GM23338 (cell line): ENCODE data around the gene PPP2R2B. TPM values are rescaled to one million over a fixed set of nuclear protein-coding genes. Genes with fewer than 3 reads are reported as not detected.
A peak's percentile ranks its signal among the peaks of the same experiment; 100 is the strongest.

ENCODE experiments used
- ATAC-seq: fragments of 200-7000 bp; cut with Tn5 transposase; 3 replicates; pipeline ENCODE4 v1.9.1; 2020
- DNase-seq: peaks from one replicate; pipeline ENCODE4 v3.0.0-alpha.2; 2015; ENCODE audit warnings: low spot score
- H2AFZ ChIP-seq: fragments of 200-600 bp; sonication (generic); 2 replicates; pipeline ENCODE4 v1.8.0; 2016; ENCODE audit warnings: antibody characterized with exemption, mild to moderate bottlenecking, moderate library complexity
- H3F3A ChIP-seq: fragments of 200-600 bp; sonication (generic); replicated peaks from 2 replicates; pipeline ENCODE4 v1.8.0; 2017; ENCODE audit warnings: antibody characterized with exemption, mixed run types, low read depth
- H3K27ac ChIP-seq: fragments of 200-600 bp; sonication (generic); 2 replicates; pipeline ENCODE4 v1.6.1; 2016; ENCODE audit warnings: low read depth
- H3K27me3 ChIP-seq: fragments of 200-600 bp; sonication (generic); 2 replicates; pipeline ENCODE4 v1.8.0; 2016; ENCODE audit warnings: mild to moderate bottlenecking, mixed run types, moderate library complexity; ENCODE audit not compliant: insufficient read depth
- H3K36me3 ChIP-seq: fragments of 200-600 bp; sonication (generic); 2 replicates; pipeline ENCODE4 v1.8.0; 2016; ENCODE audit warnings: mild to moderate bottlenecking; ENCODE audit not compliant: insufficient read depth
- H3K4me1 ChIP-seq: fragments of 200-600 bp; sonication (generic); 2 replicates; pipeline ENCODE4 v1.8.0; 2016; ENCODE audit warnings: mild to moderate bottlenecking, moderate library complexity; ENCODE audit not compliant: insufficient read depth
- H3K4me2 ChIP-seq: fragments of 200-600 bp; sonication (generic); 2 replicates; pipeline ENCODE4 v1.7.1; 2017; ENCODE audit warnings: mixed run types
- H3K4me3 ChIP-seq: fragments of 200-600 bp; sonication (generic); 2 replicates; pipeline ENCODE4 v1.6.1; 2016; ENCODE audit warnings: mixed run types
- H3K79me2 ChIP-seq: fragments of 200-600 bp; sonication (generic); replicated peaks from 2 replicates; pipeline ENCODE4 v1.8.0; 2017; ENCODE audit warnings: mild to moderate bottlenecking; ENCODE audit not compliant: insufficient read depth
- H3K9me2 ChIP-seq: fragments of 200-600 bp; sonication (generic); 2 replicates; pipeline ENCODE4 v1.8.0; 2017; ENCODE audit not compliant: insufficient read depth
- H4K20me1 ChIP-seq: fragments of 200-600 bp; sonication (generic); replicated peaks from 2 replicates; pipeline ENCODE4 v1.8.0; 2017; ENCODE audit warnings: mild to moderate bottlenecking; ENCODE audit not compliant: insufficient read depth
- H3K27ac Mint-ChIP-seq: 2 replicates; pipeline ENCODE4 v1.8.0; 2020; ENCODE audit warnings: inconsistent platforms, mild to moderate bottlenecking, moderate library complexity, mixed read lengths
- H3K27me3 Mint-ChIP-seq: 3 replicates; pipeline ENCODE4 v1.8.0; 2022; ENCODE audit warnings: low read depth, mild to moderate bottlenecking, moderate library complexity, mixed read lengths, inconsistent platforms; ENCODE audit not compliant: insufficient read depth, poor library complexity
- H3K36me3 Mint-ChIP-seq: 3 replicates; pipeline ENCODE4 v1.8.0; 2021; ENCODE audit warnings: low read depth, mild to moderate bottlenecking, inconsistent platforms, moderate library complexity, mixed read lengths
- H3K4me1 Mint-ChIP-seq: 3 replicates; pipeline ENCODE4 v1.8.0; 2020; ENCODE audit warnings: mild to moderate bottlenecking, inconsistent platforms, mixed read lengths
- H3K4me3 Mint-ChIP-seq: 3 replicates; pipeline ENCODE4 v1.8.0; 2021; ENCODE audit warnings: moderate library complexity, mild to moderate bottlenecking, inconsistent platforms, mixed read lengths
- H3K9me3 Mint-ChIP-seq: 3 replicates; pipeline ENCODE4 v1.8.0; 2020; ENCODE audit warnings: moderate library complexity, mild to moderate bottlenecking, inconsistent platforms, mixed read lengths
- CREB1 ChIP-seq: fragments of 250-450 bp; sonication (Bioruptor Pico); IDR thresholded peaks from 2 replicates; pipeline ENCODE4 v1.5.0; 2020; ENCODE audit warnings: low read depth, mild to moderate bottlenecking, moderate library complexity
- EZH2 ChIP-seq: fragments of 200-600 bp; sonication (generic); IDR thresholded peaks from one replicate; pipeline ENCODE4 v1.8.0; 2017; ENCODE audit warnings: antibody characterized with exemption, mild to moderate bottlenecking, low read depth; ENCODE audit not compliant: unreplicated experiment
- EZH2phosphoT487 ChIP-seq: fragments of 200-600 bp; sonication (generic); IDR thresholded peaks from one replicate; pipeline ENCODE4 v1.8.1; 2018; ENCODE audit warnings: antibody characterized with exemption; ENCODE audit not compliant: unreplicated experiment
- JUNB ChIP-seq: IDR thresholded peaks from one replicate; pipeline ENCODE4 v1.6.1; 2016; ENCODE audit warnings: antibody characterized with exemption; ENCODE audit not compliant: unreplicated experiment
- NANOG ChIP-seq: IDR thresholded peaks from 2 replicates; pipeline ENCODE4 v1.6.1; 2016; ENCODE audit warnings: antibody characterized with exemption, borderline replicate concordance
- POLR2AphosphoS5 ChIP-seq: IDR thresholded peaks from 2 replicates; pipeline ENCODE4 v1.6.1; 2016; ENCODE audit warnings: antibody characterized with exemption, low read depth
- STAT1 ChIP-seq: IDR thresholded peaks from one replicate; pipeline ENCODE4 v1.6.1; 2016; ENCODE audit warnings: antibody characterized with exemption; ENCODE audit not compliant: unreplicated experiment
- ZNF114 ChIP-seq: fragments of 250-450 bp; sonication (Bioruptor Pico); IDR thresholded peaks from 2 replicates; pipeline ENCODE4 v1.5.0; 2020; ENCODE audit warnings: mild to moderate bottlenecking, moderate library complexity
- ZNF331 ChIP-seq: fragments of 250-450 bp; sonication (Bioruptor Pico); IDR thresholded peaks from 2 replicates; pipeline ENCODE4 v1.5.0; 2020; ENCODE audit warnings: low read depth, mild to moderate bottlenecking, moderate library complexity
- polyA plus RNA-seq: library from polyadenylated mRNA; unstranded; fragments of >200 nt; fragmentation: Nextera tagmentation; extraction: Ambion mirVana; gene quantifications from 2 replicates; pipeline ENCODE4 v1.2.1, GENCODE V29; 2016
- total RNA-seq: library from RNA; depleted of rRNA; stranded (reverse); fragments of >200 nt; shearing (Covaris generic); gene quantifications from 2 replicates; pipeline ENCODE4 v1.2.3, GENCODE V29; 2014
- TF ChIP-seq, protein P1 (sequence below): IDR thresholded peaks from 2 replicates; pipeline ENCODE4 v1.6.1; 2016; ENCODE audit warnings: antibody characterized with exemption
- TF ChIP-seq, protein P2 (sequence below): fragments of 250-450 bp; sonication (Bioruptor Pico); IDR thresholded peaks from 2 replicates; pipeline ENCODE4 v1.5.0; 2020; ENCODE audit warnings: mild to moderate bottlenecking, moderate library complexity
- TF ChIP-seq, protein P3 (sequence below), 2 experiments: fragments of 200-600 bp in 1 of 2; sonication (generic) in 1 of 2; conservative IDR thresholded peaks; 2 replicates each; pipeline versions ENCODE4 v1.5.1 to v1.6.1; 2016 to 2017; ENCODE audit warnings: antibody characterized with exemption in 2 of 2, low read depth in 2 of 2, mild to moderate bottlenecking in 2 of 2, moderate library complexity in 1 of 2
- TF ChIP-seq, protein P4 (sequence below): IDR thresholded peaks from one replicate; pipeline ENCODE4 v1.6.1; 2018; ENCODE audit warnings: antibody characterized with exemption; ENCODE audit not compliant: unreplicated experiment

Gene PPP2R2B
- total and polyA plus RNA-seq, 2 experiments from 2014 or later, result 21.3 to 33.9 TPM

DNA sequence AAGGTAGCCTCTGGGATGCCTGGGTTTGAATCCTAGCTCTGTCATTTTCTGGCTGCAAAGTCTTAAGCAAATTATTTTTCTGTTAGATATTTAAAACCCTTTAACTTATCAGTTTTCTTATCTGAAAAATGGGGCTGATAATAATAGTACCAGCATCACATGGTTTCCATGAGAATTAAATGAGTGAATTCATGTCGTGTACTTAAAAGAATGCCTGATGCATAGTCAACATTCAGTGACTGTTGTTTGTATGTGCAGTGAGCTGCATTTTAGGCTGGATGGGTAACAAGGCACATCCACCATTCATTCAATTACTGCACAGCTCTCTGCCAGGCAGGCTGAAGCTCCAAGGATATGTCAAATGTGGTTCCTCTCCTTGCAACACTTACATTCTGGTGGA is 122.0 kb downstream of the PPP2R2B start:
- ATAC-seq, result no peak
- no peak overlapping the region for H2AFZ ChIP-seq

More for the DNA sequence above, 122.0 kb downstream of the PPP2R2B start:
- TF ChIP-seq, protein P1, sequence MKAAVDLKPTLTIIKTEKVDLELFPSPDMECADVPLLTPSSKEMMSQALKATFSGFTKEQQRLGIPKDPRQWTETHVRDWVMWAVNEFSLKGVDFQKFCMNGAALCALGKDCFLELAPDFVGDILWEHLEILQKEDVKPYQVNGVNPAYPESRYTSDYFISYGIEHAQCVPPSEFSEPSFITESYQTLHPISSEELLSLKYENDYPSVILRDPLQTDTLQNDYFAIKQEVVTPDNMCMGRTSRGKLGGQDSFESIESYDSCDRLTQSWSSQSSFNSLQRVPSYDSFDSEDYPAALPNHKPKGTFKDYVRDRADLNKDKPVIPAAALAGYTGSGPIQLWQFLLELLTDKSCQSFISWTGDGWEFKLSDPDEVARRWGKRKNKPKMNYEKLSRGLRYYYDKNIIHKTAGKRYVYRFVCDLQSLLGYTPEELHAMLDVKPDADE, result no peak
- TF ChIP-seq, protein P2, sequence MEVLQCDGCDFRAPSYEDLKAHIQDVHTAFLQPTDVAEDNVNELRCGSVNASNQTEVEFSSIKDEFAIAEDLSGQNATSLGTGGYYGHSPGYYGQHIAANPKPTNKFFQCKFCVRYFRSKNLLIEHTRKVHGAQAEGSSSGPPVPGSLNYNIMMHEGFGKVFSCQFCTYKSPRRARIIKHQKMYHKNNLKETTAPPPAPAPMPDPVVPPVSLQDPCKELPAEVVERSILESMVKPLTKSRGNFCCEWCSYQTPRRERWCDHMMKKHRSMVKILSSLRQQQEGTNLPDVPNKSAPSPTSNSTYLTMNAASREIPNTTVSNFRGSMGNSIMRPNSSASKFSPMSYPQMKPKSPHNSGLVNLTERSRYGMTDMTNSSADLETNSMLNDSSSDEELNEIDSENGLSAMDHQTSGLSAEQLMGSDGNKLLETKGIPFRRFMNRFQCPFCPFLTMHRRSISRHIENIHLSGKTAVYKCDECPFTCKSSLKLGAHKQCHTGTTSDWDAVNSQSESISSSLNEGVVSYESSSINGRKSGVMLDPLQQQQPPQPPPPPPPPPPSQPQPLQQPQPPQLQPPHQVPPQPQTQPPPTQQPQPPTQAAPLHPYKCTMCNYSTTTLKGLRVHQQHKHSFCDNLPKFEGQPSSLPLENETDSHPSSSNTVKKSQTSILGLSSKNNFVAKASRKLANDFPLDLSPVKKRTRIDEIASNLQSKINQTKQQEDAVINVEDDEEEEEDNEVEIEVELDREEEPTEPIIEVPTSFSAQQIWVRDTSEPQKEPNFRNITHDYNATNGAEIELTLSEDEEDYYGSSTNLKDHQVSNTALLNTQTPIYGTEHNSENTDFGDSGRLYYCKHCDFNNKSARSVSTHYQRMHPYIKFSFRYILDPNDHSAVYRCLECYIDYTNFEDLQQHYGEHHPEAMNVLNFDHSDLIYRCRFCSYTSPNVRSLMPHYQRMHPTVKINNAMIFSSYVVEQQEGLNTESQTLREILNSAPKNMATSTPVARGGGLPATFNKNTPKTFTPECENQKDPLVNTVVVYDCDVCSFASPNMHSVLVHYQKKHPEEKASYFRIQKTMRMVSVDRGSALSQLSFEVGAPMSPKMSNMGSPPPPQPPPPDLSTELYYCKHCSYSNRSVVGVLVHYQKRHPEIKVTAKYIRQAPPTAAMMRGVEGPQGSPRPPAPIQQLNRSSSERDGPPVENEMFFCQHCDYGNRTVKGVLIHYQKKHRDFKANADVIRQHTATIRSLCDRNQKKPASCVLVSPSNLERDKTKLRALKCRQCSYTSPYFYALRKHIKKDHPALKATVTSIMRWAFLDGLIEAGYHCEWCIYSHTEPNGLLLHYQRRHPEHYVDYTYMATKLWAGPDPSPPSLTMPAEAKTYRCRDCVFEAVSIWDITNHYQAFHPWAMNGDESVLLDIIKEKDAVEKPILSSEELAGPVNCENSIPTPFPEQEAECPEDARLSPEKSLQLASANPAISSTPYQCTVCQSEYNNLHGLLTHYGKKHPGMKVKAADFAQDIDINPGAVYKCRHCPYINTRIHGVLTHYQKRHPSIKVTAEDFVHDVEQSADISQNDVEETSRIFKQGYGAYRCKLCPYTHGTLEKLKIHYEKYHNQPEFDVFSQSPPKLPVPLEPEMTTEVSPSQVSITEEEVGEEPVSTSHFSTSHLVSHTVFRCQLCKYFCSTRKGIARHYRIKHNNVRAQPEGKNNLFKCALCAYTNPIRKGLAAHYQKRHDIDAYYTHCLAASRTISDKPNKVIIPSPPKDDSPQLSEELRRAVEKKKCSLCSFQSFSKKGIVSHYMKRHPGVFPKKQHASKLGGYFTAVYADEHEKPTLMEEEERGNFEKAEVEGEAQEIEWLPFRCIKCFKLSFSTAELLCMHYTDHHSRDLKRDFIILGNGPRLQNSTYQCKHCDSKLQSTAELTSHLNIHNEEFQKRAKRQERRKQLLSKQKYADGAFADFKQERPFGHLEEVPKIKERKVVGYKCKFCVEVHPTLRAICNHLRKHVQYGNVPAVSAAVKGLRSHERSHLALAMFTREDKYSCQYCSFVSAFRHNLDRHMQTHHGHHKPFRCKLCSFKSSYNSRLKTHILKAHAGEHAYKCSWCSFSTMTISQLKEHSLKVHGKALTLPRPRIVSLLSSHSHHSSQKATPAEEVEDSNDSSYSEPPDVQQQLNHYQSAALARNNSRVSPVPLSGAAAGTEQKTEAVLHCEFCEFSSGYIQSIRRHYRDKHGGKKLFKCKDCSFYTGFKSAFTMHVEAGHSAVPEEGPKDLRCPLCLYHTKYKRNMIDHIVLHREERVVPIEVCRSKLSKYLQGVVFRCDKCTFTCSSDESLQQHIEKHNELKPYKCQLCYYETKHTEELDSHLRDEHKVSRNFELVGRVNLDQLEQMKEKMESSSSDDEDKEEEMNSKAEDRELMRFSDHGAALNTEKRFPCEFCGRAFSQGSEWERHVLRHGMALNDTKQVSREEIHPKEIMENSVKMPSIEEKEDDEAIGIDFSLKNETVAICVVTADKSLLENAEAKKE (CRISPR knock-in tag), result no peak
- TF ChIP-seq ZNF331 (CRISPR knock-in tag), result no peak
- TF ChIP-seq EZH2phosphoT487, result no peak
- no peak for TF ChIP-seq NANOG
- no peak for TF ChIP-seq JUNB
- TF ChIP-seq, protein P3, sequence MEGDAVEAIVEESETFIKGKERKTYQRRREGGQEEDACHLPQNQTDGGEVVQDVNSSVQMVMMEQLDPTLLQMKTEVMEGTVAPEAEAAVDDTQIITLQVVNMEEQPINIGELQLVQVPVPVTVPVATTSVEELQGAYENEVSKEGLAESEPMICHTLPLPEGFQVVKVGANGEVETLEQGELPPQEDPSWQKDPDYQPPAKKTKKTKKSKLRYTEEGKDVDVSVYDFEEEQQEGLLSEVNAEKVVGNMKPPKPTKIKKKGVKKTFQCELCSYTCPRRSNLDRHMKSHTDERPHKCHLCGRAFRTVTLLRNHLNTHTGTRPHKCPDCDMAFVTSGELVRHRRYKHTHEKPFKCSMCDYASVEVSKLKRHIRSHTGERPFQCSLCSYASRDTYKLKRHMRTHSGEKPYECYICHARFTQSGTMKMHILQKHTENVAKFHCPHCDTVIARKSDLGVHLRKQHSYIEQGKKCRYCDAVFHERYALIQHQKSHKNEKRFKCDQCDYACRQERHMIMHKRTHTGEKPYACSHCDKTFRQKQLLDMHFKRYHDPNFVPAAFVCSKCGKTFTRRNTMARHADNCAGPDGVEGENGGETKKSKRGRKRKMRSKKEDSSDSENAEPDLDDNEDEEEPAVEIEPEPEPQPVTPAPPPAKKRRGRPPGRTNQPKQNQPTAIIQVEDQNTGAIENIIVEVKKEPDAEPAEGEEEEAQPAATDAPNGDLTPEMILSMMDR (conservative IDR thresholded peaks at IDR 0.05; ENCODE audit: low read depth in 2 of 2), result no peak
- no peak for TF ChIP-seq POLR2AphosphoS5
- no peak for TF ChIP-seq EZH2
- TF ChIP-seq STAT1, result no peak
- no peak for TF ChIP-seq ZNF114 (CRISPR knock-in tag)
- TF ChIP-seq, protein P4, sequence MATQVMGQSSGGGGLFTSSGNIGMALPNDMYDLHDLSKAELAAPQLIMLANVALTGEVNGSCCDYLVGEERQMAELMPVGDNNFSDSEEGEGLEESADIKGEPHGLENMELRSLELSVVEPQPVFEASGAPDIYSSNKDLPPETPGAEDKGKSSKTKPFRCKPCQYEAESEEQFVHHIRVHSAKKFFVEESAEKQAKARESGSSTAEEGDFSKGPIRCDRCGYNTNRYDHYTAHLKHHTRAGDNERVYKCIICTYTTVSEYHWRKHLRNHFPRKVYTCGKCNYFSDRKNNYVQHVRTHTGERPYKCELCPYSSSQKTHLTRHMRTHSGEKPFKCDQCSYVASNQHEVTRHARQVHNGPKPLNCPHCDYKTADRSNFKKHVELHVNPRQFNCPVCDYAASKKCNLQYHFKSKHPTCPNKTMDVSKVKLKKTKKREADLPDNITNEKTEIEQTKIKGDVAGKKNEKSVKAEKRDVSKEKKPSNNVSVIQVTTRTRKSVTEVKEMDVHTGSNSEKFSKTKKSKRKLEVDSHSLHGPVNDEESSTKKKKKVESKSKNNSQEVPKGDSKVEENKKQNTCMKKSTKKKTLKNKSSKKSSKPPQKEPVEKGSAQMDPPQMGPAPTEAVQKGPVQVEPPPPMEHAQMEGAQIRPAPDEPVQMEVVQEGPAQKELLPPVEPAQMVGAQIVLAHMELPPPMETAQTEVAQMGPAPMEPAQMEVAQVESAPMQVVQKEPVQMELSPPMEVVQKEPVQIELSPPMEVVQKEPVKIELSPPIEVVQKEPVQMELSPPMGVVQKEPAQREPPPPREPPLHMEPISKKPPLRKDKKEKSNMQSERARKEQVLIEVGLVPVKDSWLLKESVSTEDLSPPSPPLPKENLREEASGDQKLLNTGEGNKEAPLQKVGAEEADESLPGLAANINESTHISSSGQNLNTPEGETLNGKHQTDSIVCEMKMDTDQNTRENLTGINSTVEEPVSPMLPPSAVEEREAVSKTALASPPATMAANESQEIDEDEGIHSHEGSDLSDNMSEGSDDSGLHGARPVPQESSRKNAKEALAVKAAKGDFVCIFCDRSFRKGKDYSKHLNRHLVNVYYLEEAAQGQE, result no peak
- no peak for TF ChIP-seq CREB1 (CRISPR knock-in tag)
- no peaks in the 10 kb centered on the region for H3K79me2 ChIP-seq
- Mint-ChIP-seq H3K4me3 (no peak overlapping the region), H3K9me3 (peaks cover 3% of the 10 kb centered on the region; the same call in 1 of the 3 replicates), H3K4me1 (peaks cover 28% of the 10 kb centered on the region), H3K27me3 (no peaks in the 10 kb centered on the region), H3K36me3 (no peaks in the 10 kb centered on the region; the same call in 2 of the 3 replicates), H3K27ac (no peak overlapping the region)
- H3K9me2 ChIP-seq, result peaks cover under 1% of the 10 kb centered on the region
- no peak overlapping the region for H3K4me3 ChIP-seq
- no peaks in the 10 kb centered on the region for H4K20me1 ChIP-seq
- no peak overlapping the region for H3K4me2 ChIP-seq
- DNase-seq, result no peak
- no peaks in the 10 kb centered on the region for H3K27me3 ChIP-seq
- 0 out of 2 replicates have a peak overlapping the region, but pooled peaks have one; percentile 33 for H3K27ac ChIP-seq
- no peaks in the 10 kb centered on the region for H3K36me3 ChIP-seq
- H3F3A ChIP-seq, result no peaks in the 10 kb centered on the region
- peaks cover 24% of the 10 kb centered on the region for H3K4me1 ChIP-seq
